Cardiac ventricle fibroblast (primary cell): ENCODE data around the gene SMPD2. TPM values are rescaled to one million over a fixed set of nuclear protein-coding genes. Genes with fewer than 3 reads are reported as not detected.

Source experiments
- total RNA-seq: library from RNA; depleted of rRNA; stranded (reverse); fragments of >200 nt; gene quantifications from 2 replicates; pipeline ENCODE4 v1.2.3, GENCODE V29; 2015

SMPD2 gene, protein sequence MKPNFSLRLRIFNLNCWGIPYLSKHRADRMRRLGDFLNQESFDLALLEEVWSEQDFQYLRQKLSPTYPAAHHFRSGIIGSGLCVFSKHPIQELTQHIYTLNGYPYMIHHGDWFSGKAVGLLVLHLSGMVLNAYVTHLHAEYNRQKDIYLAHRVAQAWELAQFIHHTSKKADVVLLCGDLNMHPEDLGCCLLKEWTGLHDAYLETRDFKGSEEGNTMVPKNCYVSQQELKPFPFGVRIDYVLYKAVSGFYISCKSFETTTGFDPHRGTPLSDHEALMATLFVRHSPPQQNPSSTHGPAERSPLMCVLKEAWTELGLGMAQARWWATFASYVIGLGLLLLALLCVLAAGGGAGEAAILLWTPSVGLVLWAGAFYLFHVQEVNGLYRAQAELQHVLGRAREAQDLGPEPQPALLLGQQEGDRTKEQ
- 8.0 and 9.7 TPM in 2 replicates for total RNA-seq

DNA sequence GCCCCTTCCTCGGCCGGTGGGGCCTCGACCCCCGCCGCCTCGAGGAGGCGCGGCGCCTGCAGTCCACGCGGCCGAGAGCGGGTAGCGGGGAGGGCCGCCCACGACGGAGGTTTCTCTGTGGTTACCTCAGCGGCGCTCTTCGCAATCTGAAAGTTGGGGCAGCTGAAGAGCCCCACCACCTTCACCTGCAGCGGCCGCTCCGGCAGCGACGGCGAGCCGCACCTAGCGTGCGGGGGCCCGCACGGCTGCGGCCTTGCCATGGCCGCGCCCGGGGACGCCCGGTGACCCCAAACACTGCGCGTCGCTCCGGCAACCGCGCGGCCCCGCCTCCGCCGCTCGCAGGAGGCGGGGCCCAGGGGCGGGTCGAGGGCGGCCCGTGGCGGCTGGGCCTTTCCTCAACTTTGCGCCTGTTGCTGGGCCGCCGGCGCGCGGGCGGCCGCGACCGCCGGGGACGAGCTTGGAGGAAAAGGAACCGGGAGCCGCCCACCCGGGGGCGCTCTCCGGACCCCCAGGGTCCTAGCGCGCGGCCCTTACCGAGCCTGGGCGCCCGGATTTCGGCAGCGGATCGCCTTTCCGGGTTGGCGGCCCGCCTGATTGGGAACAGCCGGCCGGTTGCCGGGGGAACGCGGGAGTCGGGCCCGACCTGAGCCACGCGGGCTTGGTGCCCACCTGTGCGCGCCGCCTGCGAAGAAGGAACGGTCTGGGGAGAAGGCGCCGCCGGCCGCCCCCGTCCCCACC, at the start of gene SMPD2, which contains the start of gene PPIL6:
TSS of gene SMPD2 (plus strand) at position 394 of the 738 bp plus-strand sequence. CDS start 398 bp downstream, outside the sequence.
TSS of gene PPIL6 (minus strand) at position 298 of the 738 bp plus-strand sequence. CDS start at position 260, 38 bp downstream.

DNA sequence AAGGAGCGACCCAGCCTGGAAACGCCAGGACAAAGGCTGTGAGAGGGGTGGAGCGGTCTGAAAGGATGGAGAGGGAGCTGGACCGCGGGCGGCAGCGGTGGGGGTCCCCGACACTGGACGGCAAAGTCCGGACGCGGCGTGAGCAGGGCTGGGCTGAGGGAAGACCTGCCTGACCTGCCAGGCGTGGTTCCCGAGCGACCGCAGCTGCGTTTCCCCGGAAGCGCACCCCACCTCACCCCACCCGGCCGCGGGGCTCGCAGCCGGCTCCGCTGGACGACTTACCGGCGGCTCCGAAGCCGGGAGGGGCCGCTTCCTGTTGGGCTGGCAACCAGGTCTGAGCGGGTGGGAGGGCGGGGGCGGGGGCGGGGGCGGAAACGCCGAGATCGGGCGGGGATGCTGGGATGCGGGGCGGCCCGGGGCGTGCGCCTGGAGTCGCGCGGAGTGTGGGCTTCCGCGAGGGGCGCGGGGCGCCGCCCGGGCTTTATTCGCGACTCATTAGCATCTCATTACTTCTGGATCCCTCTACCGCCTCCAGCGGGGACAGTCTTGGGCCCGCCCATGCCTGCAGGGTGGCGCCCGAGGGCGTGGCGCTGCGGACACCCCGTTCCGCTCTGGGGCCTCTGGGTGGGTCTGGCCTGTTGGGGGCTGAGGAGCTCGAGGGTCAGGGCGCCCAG, 15.1 kb downstream of the SMPD2 start, which contains the start of gene MICAL1:
TSS of gene MICAL1 (minus strand) at position 336 of the 674 bp plus-strand sequence. CDS start 1,576 bp downstream, outside the sequence.

DNA sequence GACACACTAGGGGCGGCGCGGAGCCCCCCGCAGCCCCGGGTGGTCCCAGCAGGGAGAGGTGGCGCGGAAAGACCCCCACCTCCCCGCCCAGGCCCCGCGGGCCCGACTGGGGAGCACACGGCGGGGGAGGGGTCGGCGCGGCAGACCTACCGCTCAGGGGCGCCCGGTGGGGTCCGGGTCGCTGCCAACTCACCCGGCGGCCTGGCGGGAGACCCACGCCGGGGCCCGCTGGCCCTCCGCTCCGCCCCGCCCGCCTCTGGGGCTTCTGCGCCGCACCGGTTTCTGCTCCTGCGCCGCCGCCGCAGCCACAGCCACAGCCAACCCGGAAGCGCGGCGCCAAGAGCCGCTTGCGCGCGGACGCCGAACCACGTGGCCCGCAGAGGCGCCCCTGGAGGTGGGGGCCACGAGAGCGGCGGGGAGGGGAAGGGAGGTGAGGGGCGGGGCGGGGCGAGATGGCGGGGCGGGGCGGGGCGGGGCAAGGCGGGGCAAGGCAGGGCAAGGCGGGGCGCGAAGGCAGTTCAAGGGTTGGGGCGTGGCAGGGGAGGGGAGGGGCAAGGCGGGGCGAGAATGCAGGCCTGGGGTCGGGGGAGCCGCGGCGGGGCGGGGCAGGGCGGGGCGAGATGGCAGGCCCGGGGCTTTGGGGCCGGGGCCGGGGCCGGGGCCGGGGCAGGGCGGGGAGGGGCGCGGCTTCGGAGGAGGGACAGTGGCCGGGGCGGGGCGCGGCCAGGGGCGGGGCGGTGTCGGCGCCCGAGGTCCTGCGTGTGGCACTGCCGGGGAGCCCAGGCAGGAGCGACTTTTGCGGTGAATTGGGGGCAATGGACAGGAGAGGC, 42.6 kb downstream of the SMPD2 start, which contains the start of gene ZBTB24:
TSS of gene ZBTB24 (minus strand) at position 315 of the 830 bp plus-strand sequence. CDS start 1,193 bp downstream, outside the sequence.

Other genes with a start within 250 kb of the SMPD2 start
- gene CD164, start 58.3 kb upstream of the SMPD2 start, total RNA-seq, result 200 and 208 TPM in 2 replicates
- gene PPIL6, start 96 bp upstream of the SMPD2 start, total RNA-seq, result 3.9 and 8.1 TPM in 2 replicates
- gene MICAL1, start 15.0 kb downstream of the SMPD2 start, total RNA-seq, result 40.8 and 52.2 TPM in 2 replicates
- gene ZBTB24, start 42.5 kb downstream of the SMPD2 start, total RNA-seq, result 5.7 and 7.5 TPM in 2 replicates